Colonic mucosa (tissue), 4 donors: Measurements from ENCODE around the gene IFNA10. TPM values are rescaled to one million over a fixed set of nuclear protein-coding genes. Genes with fewer than 3 reads are reported as not detected.
"Not testable (repeated sequence)": the region's sequence is repeated elsewhere in the genome, so short reads cannot be mapped to it uniquely, and the experiment has no call there.

Source experiments
- DNase-seq: peaks from one replicate; pipeline ENCODE4 v3.0.0-alpha.2; 2020
- H3K27ac ChIP-seq: fragments of 200-600 bp; one replicate; pipeline ENCODE4 v1.8.0; 2021
- H3K27me3 ChIP-seq: fragments of 200-600 bp; one replicate; pipeline ENCODE4 v1.8.0; 2021
- H3K36me3 ChIP-seq: fragments of 200-600 bp; one replicate; pipeline ENCODE4 v1.8.0; 2021
- H3K4me1 ChIP-seq: fragments of 200-600 bp; one replicate; pipeline ENCODE4 v1.8.0; 2021; ENCODE audit warnings: mild to moderate bottlenecking
- H3K4me3 ChIP-seq: fragments of 200-600 bp; one replicate; pipeline ENCODE4 v1.8.0; 2021
- H3K9ac ChIP-seq, 2 donors: one replicate each; pipeline ENCODE4 v1.7.0; 2013; ENCODE audit warnings: control low read depth in 2 of 2, low read depth in 2 of 2, low read length in 2 of 2
- H3K9me3 ChIP-seq: fragments of 200-600 bp; one replicate; pipeline ENCODE4 v1.8.0; 2021
- CTCF ChIP-seq: fragments of 200-600 bp; IDR thresholded peaks from one replicate; pipeline ENCODE4 v1.8.0; 2022; ENCODE audit warnings: antibody characterized with exemption, mild to moderate bottlenecking
- intact Hi-C: fragments of 100-400 bp; cut with DNase I; formaldehyde crosslinking; loops from one replicate; pipeline ENCODE4 v1.14.1; 2022
- total RNA-seq, 2 donors: library from RNA; stranded (reverse); fragmentation: NEBNext Ultra II Directional in 1 of 2; extraction: Animal tissue kit (Norgen Biotek cat#: 25700) in 1 of 2; gene quantifications; one replicate each; pipeline ENCODE4 v1.2.1, GENCODE V29; 2021
- donor health status: healthy.
- donor health status: DM: no; HTN: no; CAD: no.
- donor health status: DM: no; HTN: no; CAD: no.

IFNA10 gene
- total RNA-seq, 2 donors from 2014 or later: not detected

DNA sequence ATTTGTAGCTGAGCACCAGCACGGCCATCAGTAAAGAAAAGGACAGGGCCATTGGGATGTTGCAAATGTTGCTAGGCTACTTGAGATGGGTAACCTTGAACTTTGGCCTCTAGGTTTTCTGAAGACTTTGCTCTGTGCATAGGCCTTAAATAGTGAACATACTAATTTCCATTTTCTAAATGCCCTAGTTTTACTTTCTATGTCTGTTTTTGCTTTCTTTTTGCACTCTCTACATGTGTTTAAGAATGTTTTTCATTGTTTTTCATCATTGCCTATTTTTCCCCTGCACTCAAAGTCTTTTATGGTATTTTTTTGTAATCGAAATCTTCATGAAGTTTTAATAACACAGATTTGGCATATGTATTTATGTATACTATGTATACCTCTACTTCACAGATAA lies 21.2 kb upstream of the IFNA10 start, which contains the start of gene IFNA17:
Gene IFNA17 (minus strand): TSS at position 101 of the 400 bp plus-strand sequence. CDS start 49 bp downstream, at position 52.
- H3K27ac ChIP-seq: no peak within 1 kb of the TSS
- no peak within 1 kb of the TSS for H3K9ac ChIP-seq
- no peaks in the 10 kb centered on the region for H3K9me3 ChIP-seq
- no peaks in the 10 kb centered on the region for H3K27me3 ChIP-seq
- intact Hi-C loops: no loop called here
- TF ChIP-seq CTCF: no peak
- no peaks in the 10 kb centered on the region for H3K36me3 ChIP-seq
- H3K4me3 ChIP-seq: no peak within 1 kb of the TSS
- DNase-seq: no peak
- no peaks in the 10 kb centered on the region for H3K4me1 ChIP-seq

DNA sequence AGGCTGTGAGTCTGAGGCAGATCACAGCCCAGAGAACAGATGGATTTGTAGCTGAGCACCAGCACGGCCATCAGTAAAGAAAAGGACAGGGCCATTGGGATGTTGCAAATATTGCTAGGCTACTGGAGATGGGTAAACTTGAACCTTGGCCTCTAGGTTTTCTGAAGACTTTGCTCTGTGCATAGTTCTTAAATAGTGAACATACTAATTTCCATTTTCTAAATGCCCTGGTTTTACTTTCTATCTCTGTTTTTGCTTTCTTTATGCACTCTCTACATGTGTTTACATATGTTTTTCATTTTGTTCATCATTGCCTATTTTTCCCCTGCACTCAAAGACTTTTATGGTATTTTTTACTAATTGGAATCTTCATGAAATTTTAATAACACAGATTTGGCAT lies 10.3 kb upstream of the IFNA10 start, which contains the start of gene IFNA16:
Gene IFNA16 (minus strand): TSS at position 101 of the 400 bp plus-strand sequence. CDS start 6 bp downstream, at position 95.
- H3K27ac ChIP-seq, H3K4me1 ChIP-seq, H3K36me3 ChIP-seq, DNase-seq, H3K9ac ChIP-seq, intact Hi-C loops, H3K4me3 ChIP-seq, H3K27me3 ChIP-seq, H3K9me3 ChIP-seq: not testable (repeated sequence)

DNA sequence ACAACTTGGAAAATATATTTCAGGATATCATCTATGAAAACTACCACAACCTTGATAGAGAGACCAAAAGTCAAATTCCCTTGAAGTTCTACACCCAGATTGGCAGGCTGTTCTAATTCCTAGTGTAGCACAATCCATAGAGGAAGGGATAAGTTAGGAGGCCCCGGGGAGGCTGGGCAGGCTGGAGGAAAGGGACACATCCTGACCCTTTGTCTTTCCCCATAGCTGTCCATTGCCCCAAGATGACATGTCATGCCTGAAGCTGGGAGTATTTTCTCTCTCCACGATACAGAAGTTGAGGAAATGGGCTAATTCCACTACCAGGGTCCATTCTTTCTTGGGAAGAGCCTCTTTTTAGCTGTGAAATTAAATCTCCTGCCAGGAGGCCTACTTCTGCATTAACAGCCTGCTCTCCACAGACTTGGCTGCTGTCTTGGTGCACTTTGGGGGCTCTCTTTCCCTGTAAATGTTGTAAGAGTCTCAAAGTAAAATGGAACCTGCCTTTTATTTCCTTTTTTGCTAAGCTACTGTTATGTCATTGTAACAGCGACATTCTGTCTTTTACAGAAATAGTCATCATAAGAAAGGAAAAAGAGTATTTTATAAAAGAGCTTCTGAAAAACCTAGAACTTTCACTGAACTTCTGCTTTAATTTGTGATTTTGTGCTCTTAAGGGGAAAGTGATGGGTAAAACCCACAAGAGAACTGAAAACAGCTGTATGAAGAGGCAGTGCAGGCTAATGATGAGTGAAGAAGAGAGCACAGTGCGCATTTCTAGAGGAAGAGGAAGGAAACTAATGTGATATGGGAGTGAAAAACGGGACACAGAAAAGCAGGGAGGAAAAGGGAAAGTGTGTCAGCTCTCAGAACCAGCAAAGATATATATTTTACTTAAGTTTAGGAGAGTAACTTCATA lies 6.7 kb upstream of the IFNA10 start:
- H3K27ac ChIP-seq, intact Hi-C loops, H3K4me1 ChIP-seq, H3K36me3 ChIP-seq, H3K4me3 ChIP-seq, DNase-seq, H3K9ac ChIP-seq, H3K27me3 ChIP-seq, H3K9me3 ChIP-seq: not testable (repeated sequence)

GRCh38 chr9:21212160-21212559 lies 5.2 kb upstream of the IFNA10 start:
- H3K9me3 ChIP-seq, H3K27me3 ChIP-seq, H3K9ac ChIP-seq, DNase-seq, H3K27ac ChIP-seq, H3K4me1 ChIP-seq, intact Hi-C loops, H3K4me3 ChIP-seq, H3K36me3 ChIP-seq: not testable (repeated sequence)

- H3K9ac ChIP-seq, H3K4me1 ChIP-seq, H3K4me3 ChIP-seq, H3K27me3 ChIP-seq, intact Hi-C loops, H3K36me3 ChIP-seq, H3K9me3 ChIP-seq, DNase-seq, H3K27ac ChIP-seq: not testable (repeated sequence)
Observed at GRCh38 chr9:21210782-21211181, 3.8 kb upstream of the IFNA10 start.

- Histone ChIP-seq H3K4me3 (no peak overlapping the region), H3K36me3 (no peaks in the 10 kb centered on the region), H3K27ac (no peak overlapping the region), H3K4me1 (no peaks in the 10 kb centered on the region), H3K9me3 (no peaks in the 10 kb centered on the region), H3K9ac (no peak overlapping the region), H3K27me3 (no peaks in the 10 kb centered on the region)
- intact Hi-C loops: no loop called here
- DNase-seq: no peak
- no peak for TF ChIP-seq CTCF
Observed at GRCh38 chr9:21210311-21210710, 3.4 kb upstream of the IFNA10 start.

DNA sequence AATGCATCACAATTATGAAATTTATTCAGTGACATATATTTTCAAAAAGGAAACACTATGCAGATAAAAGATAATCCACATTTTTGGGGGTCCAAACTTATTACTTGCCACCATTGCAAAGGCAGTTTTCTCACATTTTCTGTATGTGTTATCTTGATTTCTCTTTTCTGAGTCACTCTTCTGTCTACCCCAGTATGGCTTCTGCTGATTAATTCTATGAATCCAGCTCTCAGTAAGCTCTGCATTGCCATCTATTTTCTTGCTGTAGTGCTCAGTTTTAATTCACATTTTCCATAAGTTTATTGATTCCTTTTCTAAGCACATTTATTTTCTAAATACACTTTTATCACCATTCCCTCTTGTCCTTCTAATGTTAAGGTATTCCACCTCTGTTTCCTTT lies 1.7 kb downstream of the IFNA10 start:
- no peak overlapping the region for H3K27ac ChIP-seq
- intact Hi-C loops: no loop called here
- no peaks in the 10 kb centered on the region for H3K9me3 ChIP-seq
- H3K9ac ChIP-seq: no peak overlapping the region
- no peaks in the 10 kb centered on the region for H3K36me3 ChIP-seq
- H3K27me3 ChIP-seq: no peaks in the 10 kb centered on the region
- DNase-seq: no peak
- TF ChIP-seq CTCF: no peak
- H3K4me3 ChIP-seq: no peak overlapping the region
- no peaks in the 10 kb centered on the region for H3K4me1 ChIP-seq

- H3K9ac ChIP-seq, intact Hi-C loops, H3K36me3 ChIP-seq, H3K4me3 ChIP-seq, H3K27me3 ChIP-seq, DNase-seq, H3K9me3 ChIP-seq, H3K4me1 ChIP-seq, H3K27ac ChIP-seq: not testable (repeated sequence)
Observed at GRCh38 chr9:21202105-21202504, 4.8 kb downstream of the IFNA10 start, which contains the start of gene IFNA7. IFNA7 (minus strand) TSS chr9:21202205; CDS start chr9:21202165, 40 bp downstream.
